Caco-2 (cell line): ENCODE data around the gene BARX1. TPM values are rescaled to one million over a fixed set of nuclear protein-coding genes. Genes with fewer than 3 reads are reported as not detected.

Source experiments
- BruUV-seq: library from RNA; stranded (reverse); fragments of 400-500 nt; replicated peaks from 2 replicates; lab custom pipeline; 2021; lab: Mats Ljungman, UMichigan
- CTCF ChIA-PET: fragments of 300-600 bp; sonication (Branson Sonifier 250); formaldehyde crosslinking; loops from one replicate; lab custom pipeline; 2022; ENCODE audit warnings: antibody characterized with exemption; lab: Charles Lee
- POLR2A ChIA-PET: fragments of 300-600 bp; sonication (Branson Sonifier 250); formaldehyde crosslinking; loops from one replicate; lab custom pipeline; 2022; ENCODE audit warnings: antibody characterized with exemption; lab: Charles Lee
- DNase-seq, 2 experiments: peaks; one replicate each; pipeline versions ENCODE4 v3.0.0 to v3.0.0-alpha.2; 2020 to 2022
- H3K27me3 ChIP-seq: replicated peaks from 2 replicates; pipeline ENCODE4 v1.6.0; 2011; ENCODE audit warnings: low read length; ENCODE audit not compliant: control insufficient read depth, insufficient read depth
- H3K36me3 ChIP-seq: 2 replicates; pipeline ENCODE4 v1.5.1; 2011; ENCODE audit warnings: low read length; ENCODE audit not compliant: control insufficient read depth, insufficient read depth
- H3K4me1 ChIP-seq: fragments of 250-450 bp; sonication (Bioruptor Pico); 2 replicates; pipeline ENCODE4 v1.5.1; 2020; ENCODE audit warnings: mild to moderate bottlenecking
- H3K4me3 ChIP-seq: 2 replicates; pipeline ENCODE4 v1.5.1; 2011; ENCODE audit warnings: low read depth, mild to moderate bottlenecking, control low read depth, low read length
- H3K9me3 ChIP-seq: fragments of 250-450 bp; sonication (Bioruptor Pico); 2 replicates; pipeline ENCODE4 v1.5.1; 2020; ENCODE audit warnings: mild to moderate bottlenecking, moderate library complexity
- H3K27ac Mint-ChIP-seq: one replicate; pipeline ENCODE4 v1.8.0; 2022; ENCODE audit warnings: mixed read lengths; ENCODE audit not compliant: unreplicated experiment
- H3K27me3 Mint-ChIP-seq: one replicate; pipeline ENCODE4 v1.8.0; 2022; ENCODE audit warnings: mixed read lengths; ENCODE audit not compliant: insufficient read depth, unreplicated experiment
- H3K36me3 Mint-ChIP-seq: one replicate; pipeline ENCODE4 v1.8.0; 2022; ENCODE audit warnings: mild to moderate bottlenecking, mixed read lengths; ENCODE audit not compliant: insufficient read depth, unreplicated experiment
- H3K4me1 Mint-ChIP-seq: one replicate; pipeline ENCODE4 v1.8.0; 2022; ENCODE audit warnings: low read depth, mixed read lengths; ENCODE audit not compliant: unreplicated experiment
- H3K4me3 Mint-ChIP-seq: one replicate; pipeline ENCODE4 v1.8.0; 2022; ENCODE audit warnings: mild to moderate bottlenecking, moderate library complexity, mixed read lengths; ENCODE audit not compliant: unreplicated experiment
- H3K9me3 Mint-ChIP-seq: one replicate; pipeline ENCODE4 v1.8.0; 2022; ENCODE audit warnings: mixed read lengths; ENCODE audit not compliant: unreplicated experiment
- intact Hi-C: fragments of 100-400 bp; cut with micrococcal nuclease; formaldehyde crosslinking; loops from one replicate; pipeline ENCODE4 v1.10.0; 2022; ENCODE audit not compliant: unreplicated experiment
- total RNA-seq: library from RNA; stranded (reverse); gene quantifications from 2 replicates; pipeline ENCODE4 v1.2.3, GENCODE V29; 2022
- TF ChIP-seq, protein P1 (sequence below), 2 experiments: fragments of 200-600 bp in 1 of 2; IDR thresholded peaks; 1 replicate in 1 of 2; 2 replicates in 1 of 2; pipeline versions ENCODE4 v1.5.1 to v1.8.0; 2011 to 2022; ENCODE audit warnings: antibody characterized with exemption in 1 of 2, control low read depth in 1 of 2, inconsistent platforms in 1 of 2, low read depth in 1 of 2, low read length in 1 of 2, mild to moderate bottlenecking in 1 of 2, moderate library complexity in 1 of 2; ENCODE audit not compliant: insufficient read depth in 1 of 2, severe bottlenecking in 1 of 2, unreplicated experiment in 1 of 2

Gene BARX1
- total RNA-seq, 1 experiment from 2014 or later, result not detected

DNA sequence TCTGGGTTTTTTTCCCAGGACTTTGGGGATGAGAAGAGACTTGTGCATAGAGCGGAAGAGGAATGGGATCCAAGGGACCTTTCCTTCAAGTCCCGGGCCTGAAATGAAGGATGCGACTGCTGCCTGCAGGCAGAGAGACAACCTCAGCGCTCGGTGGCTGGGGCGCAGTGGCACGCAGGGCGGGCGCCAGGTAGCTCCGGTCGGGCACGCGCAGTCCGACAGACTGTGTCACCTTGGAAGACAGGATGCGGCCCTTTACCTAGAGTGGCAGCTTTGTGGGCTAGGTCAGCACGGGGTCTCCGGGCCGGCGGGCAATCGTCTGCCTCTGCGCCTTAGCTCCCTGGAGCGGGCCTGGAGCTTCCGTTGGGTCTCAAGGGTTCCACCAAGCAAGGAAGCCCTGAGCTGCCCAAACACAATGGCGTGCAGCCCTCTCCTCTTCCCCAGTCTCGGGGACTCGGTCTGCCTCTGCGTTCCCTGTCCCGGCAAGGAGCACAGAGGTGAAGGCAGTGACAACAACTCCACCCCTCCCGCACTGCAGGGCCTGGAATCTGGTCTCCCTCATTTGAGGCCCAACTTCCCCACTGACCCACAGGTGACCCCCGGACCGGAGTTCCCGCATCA lies 6.0 kb downstream of the BARX1 start:
- H3K4me3 ChIP-seq, result no peak overlapping the region
- no TSS peak for BruUV-seq
- no peak for DNase-seq
- H3K36me3 ChIP-seq, result no peaks in the 10 kb centered on the region
- H3K27me3 ChIP-seq, result no peaks in the 10 kb centered on the region
- H3K27me3 Mint-ChIP-seq, result peaks cover 12% of the 10 kb centered on the region
- no peaks in the 10 kb centered on the region for H3K4me1 ChIP-seq
- H3K9me3 Mint-ChIP-seq, result no peaks in the 10 kb centered on the region
- H3K4me1 Mint-ChIP-seq, result no peaks in the 10 kb centered on the region
- TF ChIP-seq, protein P1, sequence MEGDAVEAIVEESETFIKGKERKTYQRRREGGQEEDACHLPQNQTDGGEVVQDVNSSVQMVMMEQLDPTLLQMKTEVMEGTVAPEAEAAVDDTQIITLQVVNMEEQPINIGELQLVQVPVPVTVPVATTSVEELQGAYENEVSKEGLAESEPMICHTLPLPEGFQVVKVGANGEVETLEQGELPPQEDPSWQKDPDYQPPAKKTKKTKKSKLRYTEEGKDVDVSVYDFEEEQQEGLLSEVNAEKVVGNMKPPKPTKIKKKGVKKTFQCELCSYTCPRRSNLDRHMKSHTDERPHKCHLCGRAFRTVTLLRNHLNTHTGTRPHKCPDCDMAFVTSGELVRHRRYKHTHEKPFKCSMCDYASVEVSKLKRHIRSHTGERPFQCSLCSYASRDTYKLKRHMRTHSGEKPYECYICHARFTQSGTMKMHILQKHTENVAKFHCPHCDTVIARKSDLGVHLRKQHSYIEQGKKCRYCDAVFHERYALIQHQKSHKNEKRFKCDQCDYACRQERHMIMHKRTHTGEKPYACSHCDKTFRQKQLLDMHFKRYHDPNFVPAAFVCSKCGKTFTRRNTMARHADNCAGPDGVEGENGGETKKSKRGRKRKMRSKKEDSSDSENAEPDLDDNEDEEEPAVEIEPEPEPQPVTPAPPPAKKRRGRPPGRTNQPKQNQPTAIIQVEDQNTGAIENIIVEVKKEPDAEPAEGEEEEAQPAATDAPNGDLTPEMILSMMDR (IDR thresholded peaks at IDR 0.05; ENCODE audit: insufficient read depth in 1 of 2, low read depth in 1 of 2, low read length in 1 of 2, severe bottlenecking in 1 of 2, unreplicated experiment in 1 of 2), result no peak
- ChIA-PET CTCF (no interaction called here), POLR2A (no interaction called here)
- H3K4me3 Mint-ChIP-seq, result no peak overlapping the region
- no peak overlapping the region for H3K27ac Mint-ChIP-seq
- intact Hi-C loops, result no loop called here
- H3K9me3 ChIP-seq, result no peaks in the 10 kb centered on the region
- no peaks in the 10 kb centered on the region for H3K36me3 Mint-ChIP-seq

DNA sequence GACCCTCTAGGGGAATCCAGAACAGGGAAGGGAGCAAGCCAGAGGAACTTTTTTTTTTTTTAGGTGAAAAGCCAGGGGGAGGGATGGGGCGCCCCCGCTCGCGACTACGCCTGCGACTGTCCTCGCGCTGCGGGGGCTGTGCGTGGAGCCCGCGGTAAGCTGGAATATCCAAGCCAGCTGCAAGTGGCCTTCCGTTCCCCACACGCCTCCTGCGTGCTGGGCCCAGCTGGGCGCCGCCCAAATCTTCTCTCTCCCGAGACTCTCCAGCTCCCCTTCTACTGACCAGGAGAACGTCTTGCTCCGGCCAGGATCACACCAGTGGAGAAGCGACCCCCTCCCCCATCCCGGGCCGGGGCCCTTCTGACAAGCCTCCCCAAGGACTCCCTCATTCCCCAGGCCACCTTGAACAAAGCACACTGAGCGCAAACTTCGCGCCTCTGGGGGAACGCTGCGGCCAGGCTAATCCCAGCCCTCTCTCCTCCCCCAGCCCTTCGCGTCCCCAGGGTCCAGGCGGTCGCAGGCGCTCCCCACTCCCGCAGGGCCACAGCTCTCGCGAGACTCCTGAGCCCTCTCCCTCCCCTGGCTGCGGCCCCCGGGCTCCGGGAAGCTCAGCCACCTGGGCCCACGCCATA lies 6.6 kb downstream of the BARX1 start:
- ChIA-PET CTCF (no interaction called here), POLR2A (no interaction called here)
- Mint-ChIP-seq H3K9me3 (no peaks in the 10 kb centered on the region), H3K4me1 (no peaks in the 10 kb centered on the region), H3K4me3 (no peak overlapping the region), H3K27me3 (peaks cover 12% of the 10 kb centered on the region), H3K36me3 (no peaks in the 10 kb centered on the region), H3K27ac (no peak overlapping the region)
- DNase-seq, result no peak
- Histone ChIP-seq H3K9me3 (no peaks in the 10 kb centered on the region), H3K4me1 (no peaks in the 10 kb centered on the region), H3K36me3 (no peaks in the 10 kb centered on the region), H3K27me3 (no peaks in the 10 kb centered on the region), H3K4me3 (no peak overlapping the region)
- no TSS peak for BruUV-seq
- intact Hi-C loops, result no loop called here
- TF ChIP-seq, protein P1 (IDR thresholded peaks at IDR 0.05; ENCODE audit: insufficient read depth in 1 of 2, low read depth in 1 of 2, low read length in 1 of 2, severe bottlenecking in 1 of 2, unreplicated experiment in 1 of 2), result no peak

GRCh38 chr9:93947409-93948070 lies 7.6 kb downstream of the BARX1 start:
- H3K27me3 ChIP-seq, result no peaks in the 10 kb centered on the region

More at GRCh38 chr9:93947409-93948070, 7.6 kb downstream of the BARX1 start:
- Histone ChIP-seq H3K4me3 (no peak overlapping the region), H3K36me3 (no peaks in the 10 kb centered on the region), H3K9me3 (no peaks in the 10 kb centered on the region), H3K4me1 (no peaks in the 10 kb centered on the region)
- H3K36me3 Mint-ChIP-seq, result no peaks in the 10 kb centered on the region
- no TSS peak for BruUV-seq
- ChIA-PET CTCF (no interaction called here), POLR2A (no interaction called here)
- intact Hi-C loops, result no loop called here
- no peaks in the 10 kb centered on the region for H3K9me3 Mint-ChIP-seq
- no peaks in the 10 kb centered on the region for H3K4me1 Mint-ChIP-seq
- peaks cover 14% of the 10 kb centered on the region for H3K27me3 Mint-ChIP-seq
- no peak overlapping the region for H3K4me3 Mint-ChIP-seq
- no peak for DNase-seq
- TF ChIP-seq, protein P1 (IDR thresholded peaks at IDR 0.05; ENCODE audit: insufficient read depth in 1 of 2, low read depth in 1 of 2, low read length in 1 of 2, severe bottlenecking in 1 of 2, unreplicated experiment in 1 of 2), result no peak
- no peak overlapping the region for H3K27ac Mint-ChIP-seq
